NCI-H187 (cell line): ENCODE results near the gene ABCC4.
A peak's percentile ranks its signal among the peaks of the same experiment; 100 is the strongest.

Experiments
- DNase-seq, 2 experiments: peaks; one replicate each; lab custom pipeline; 2025; lab: John Stamatoyannopoulos, UW

The ABCC4 gene

GRCh38 chr13:95301183-95301967, at the start of gene ABCC4:
TSS of gene ABCC4 (minus strand) at chr13:95301451. CDS start at chr13:95301314, 137 bp downstream.
- DNase-seq = peak; percentile 32 to 42

GRCh38 chr13:95349267-95349666, 48.0 kb upstream of the ABCC4 start:
- DNase-seq = no peak

GRCh38 chr13:95343944-95344343, 42.7 kb upstream of the ABCC4 start:
- no peak for DNase-seq

- DNase-seq = no peak
These were observed 40.2 kb upstream of the ABCC4 start for GRCh38 chr13:95341441-95341840.

GRCh38 chr13:95338905-95339304, 37.7 kb upstream of the ABCC4 start:
- no peak for DNase-seq

- no peak for DNase-seq
These were observed 36.3 kb upstream of the ABCC4 start for GRCh38 chr13:95337597-95337996.

GRCh38 chr13:95335667-95336066, 34.4 kb upstream of the ABCC4 start:
- no peak for DNase-seq

- DNase-seq = no peak
These were observed 27.1 kb upstream of the ABCC4 start for GRCh38 chr13:95328386-95328785.

- DNase-seq = no peak
These were observed 25.9 kb upstream of the ABCC4 start for GRCh38 chr13:95327190-95327589.

GRCh38 chr13:95326695-95327094, 25.4 kb upstream of the ABCC4 start:
- no peak for DNase-seq

- DNase-seq = no peak
These were observed 24.2 kb upstream of the ABCC4 start for GRCh38 chr13:95325485-95325884.

GRCh38 chr13:95323930-95324662, 22.8 kb upstream of the ABCC4 start:
- no peak for DNase-seq

- no peak for DNase-seq
These were observed 18.5 kb upstream of the ABCC4 start for GRCh38 chr13:95319551-95320274.

- no peak for DNase-seq
These were observed 16.1 kb upstream of the ABCC4 start for GRCh38 chr13:95317039-95317989.

GRCh38 chr13:95315752-95316151, 14.5 kb upstream of the ABCC4 start:
- DNase-seq = no peak

- DNase-seq = no peak
These were observed 6.3 kb upstream of the ABCC4 start for GRCh38 chr13:95307507-95307906.

- no peak for DNase-seq
These were observed 3.2 kb upstream of the ABCC4 start for GRCh38 chr13:95304453-95304852.

GRCh38 chr13:95301968-95302393, 730 bp upstream of the ABCC4 start:
- DNase-seq = no peak

- no peak for DNase-seq
These were observed 547 bp downstream of the ABCC4 start for GRCh38 chr13:95300625-95301182.

- DNase-seq = no peak
These were observed 2.2 kb downstream of the ABCC4 start for GRCh38 chr13:95298971-95299621.
